H1 (cell line): ENCODE data around the gene SIRT5. TPM values are rescaled to one million over a fixed set of nuclear protein-coding genes. Genes with fewer than 3 reads are reported as not detected.
A peak's percentile ranks its signal among the peaks of the same experiment; 100 is the strongest.

Source experiments
- BACH1 ChIP-seq: IDR thresholded peaks from 2 replicates; pipeline ENCODE4 v1.6.1; 2012; ENCODE audit warnings: low read length, improper control_type of control experiment
- CHD2 ChIP-seq: IDR thresholded peaks from 2 replicates; pipeline ENCODE4 v1.6.1; 2012; ENCODE audit warnings: low read length, improper control_type of control experiment
- EGR1 ChIP-seq: IDR thresholded peaks from 2 replicates; pipeline ENCODE4 v1.6.1; 2011; ENCODE audit warnings: low read depth, low read length, borderline replicate concordance
- GABPA ChIP-seq: IDR thresholded peaks from 2 replicates; pipeline ENCODE4 v1.6.1; 2011; ENCODE audit warnings: mild to moderate bottlenecking, low read length, moderate library complexity, borderline replicate concordance; ENCODE audit not compliant: insufficient read depth
- NANOG ChIP-seq: IDR thresholded peaks from 2 replicates; pipeline ENCODE4 v1.6.1; 2011; ENCODE audit warnings: low read length, low read depth, mild to moderate bottlenecking, inconsistent platforms; ENCODE audit not compliant: insufficient read depth, poor library complexity, severe bottlenecking
- RAD21 ChIP-seq, 2 experiments: IDR thresholded peaks in 1 of 2; conservative IDR thresholded peaks in 1 of 2; 2 replicates each; pipeline ENCODE4 v1.6.1; 2011; ENCODE audit warnings: low read depth in 2 of 2, low read length in 2 of 2, improper control_type of control experiment in 1 of 2, inconsistent platforms in 1 of 2, mild to moderate bottlenecking in 1 of 2, moderate library complexity in 1 of 2
- SIRT6 ChIP-seq: IDR thresholded peaks from one replicate; pipeline ENCODE4 v1.7.1; 2012; ENCODE audit warnings: low read length, inconsistent platforms
- SP1 ChIP-seq: IDR thresholded peaks from 2 replicates; pipeline ENCODE4 v1.6.1; 2011; ENCODE audit warnings: low read depth, low read length
- SRF ChIP-seq: IDR thresholded peaks from 2 replicates; pipeline ENCODE4 v1.6.1; 2011; ENCODE audit warnings: mild to moderate bottlenecking, low read depth, low read length, moderate library complexity
- SUZ12 ChIP-seq: fragments of 200-600 bp; sonication (generic); IDR thresholded peaks from 2 replicates; pipeline ENCODE4 v1.6.1; 2012; ENCODE audit warnings: mild to moderate bottlenecking, inconsistent platforms, low read length, moderate library complexity, mixed read lengths
- TAF7 ChIP-seq: optimal IDR thresholded peaks from 2 replicates; pipeline ENCODE3; 2011; ENCODE audit warnings: low read depth, mild to moderate bottlenecking, inconsistent platforms, low read length, moderate library complexity, borderline replicate concordance
- TBP ChIP-seq: IDR thresholded peaks from 2 replicates; pipeline ENCODE4 v1.6.1; 2011; ENCODE audit warnings: low read depth, low read length, improper control_type of control experiment
- TCF12 ChIP-seq: IDR thresholded peaks from 2 replicates; pipeline ENCODE4 v1.6.1; 2011; ENCODE audit warnings: low read depth, mild to moderate bottlenecking, low read length
- TEAD4 ChIP-seq: IDR thresholded peaks from 2 replicates; pipeline ENCODE4 v1.6.1; 2012; ENCODE audit warnings: low read depth, low read length, inconsistent platforms, mixed read lengths
- polyA plus RNA-seq, 7 experiments: library from polyadenylated mRNA; depleted of rRNA in 3 of 7; stranded (reverse) in 5 of 7; unstranded in 2 of 7; fragments of >200 nt in 5 of 7; fragments of 200-250 nt in 2 of 7; gene quantifications; 1 replicate in 5 of 7; 2 replicates in 1 of 7; 4 replicates in 1 of 7; pipeline versions ENCODE4 v1.2.1 to v1.2.3, GENCODE V29; 2011 to 2013; ENCODE audit warnings: missing spikeins in 2 of 7, mixed read lengths in 2 of 7
- total RNA-seq: library from RNA; stranded (reverse); fragmentation: NEBNext Ultra II Directional; extraction: Animal tissue kit (Norgen Biotek cat#: 25700); gene quantifications from 2 replicates; pipeline ENCODE4 v1.2.1, GENCODE V29; 2021
- TF ChIP-seq, protein P1 (sequence below): IDR thresholded peaks from 2 replicates; pipeline ENCODE4 v1.6.1; 2012; ENCODE audit warnings: low read length, inconsistent platforms
- TF ChIP-seq, protein P2 (sequence below), 3 experiments: IDR thresholded peaks; 1 replicate in 2 of 3; 2 replicates in 1 of 3; pipeline versions ENCODE4 v1.5.1 to v1.6.1; 2011; ENCODE audit warnings: low read length in 3 of 3, mild to moderate bottlenecking in 3 of 3, inconsistent platforms in 2 of 3, low read depth in 1 of 3, moderate library complexity in 1 of 3; ENCODE audit not compliant: insufficient read depth in 1 of 3; ENCODE audit errors: control extremely low read depth in 1 of 3
- TF ChIP-seq, protein P3 (sequence below): IDR thresholded peaks from 2 replicates; pipeline ENCODE4 v1.6.1; 2012; ENCODE audit warnings: inconsistent platforms
- TF ChIP-seq, protein P4 (sequence below): IDR thresholded peaks from 2 replicates; pipeline ENCODE4 v1.6.1; 2012; ENCODE audit warnings: inconsistent platforms

The SIRT5 gene
- total and polyA plus RNA-seq, 2 of the 8 experiments (the other 6 are each of a cell fraction or from before 2014, with no cell fraction given) = 7.4 to 14.7 TPM

DNA sequence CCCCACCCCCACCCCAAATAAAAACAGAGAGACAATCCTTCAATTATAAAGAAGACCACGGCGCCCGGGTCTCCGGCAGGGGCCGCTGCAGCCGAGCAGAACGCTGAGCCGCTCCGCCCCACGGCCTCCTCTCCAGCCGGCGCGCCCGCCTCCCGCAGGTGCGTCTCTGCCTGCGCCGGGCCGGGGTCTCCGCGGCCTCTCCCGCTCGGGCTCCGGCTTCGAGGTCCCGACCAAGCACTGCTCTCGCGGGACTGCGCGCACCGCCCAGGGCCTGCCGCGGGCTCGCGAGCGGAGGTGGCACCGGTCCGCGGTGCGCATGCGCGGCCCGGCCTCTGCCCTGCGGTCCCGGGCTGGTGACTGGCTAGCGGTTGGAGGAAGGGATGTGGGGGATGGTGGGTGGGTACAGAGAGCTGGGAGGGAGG lies 241 bp upstream of the SIRT5 start (continued):
- no peak for TF ChIP-seq SRF
- TF ChIP-seq SUZ12 = no peak
- peak; percentile 41; the same call in 1 of the 2 replicates for TF ChIP-seq EGR1
- TF ChIP-seq SIRT6 = no peak
- TF ChIP-seq NANOG = peak; percentile 1
- TF ChIP-seq BACH1 = no peak
- peak; percentile 60; the same call in 1 of the 2 replicates for TF ChIP-seq TBP
- TF ChIP-seq TCF12 = 0 out of 2 replicates have a peak, but pooled peaks have one; percentile 32
- no peak for TF ChIP-seq SP1
- TF ChIP-seq TAF7 = peak; percentile 38
- TF ChIP-seq, protein P1, sequence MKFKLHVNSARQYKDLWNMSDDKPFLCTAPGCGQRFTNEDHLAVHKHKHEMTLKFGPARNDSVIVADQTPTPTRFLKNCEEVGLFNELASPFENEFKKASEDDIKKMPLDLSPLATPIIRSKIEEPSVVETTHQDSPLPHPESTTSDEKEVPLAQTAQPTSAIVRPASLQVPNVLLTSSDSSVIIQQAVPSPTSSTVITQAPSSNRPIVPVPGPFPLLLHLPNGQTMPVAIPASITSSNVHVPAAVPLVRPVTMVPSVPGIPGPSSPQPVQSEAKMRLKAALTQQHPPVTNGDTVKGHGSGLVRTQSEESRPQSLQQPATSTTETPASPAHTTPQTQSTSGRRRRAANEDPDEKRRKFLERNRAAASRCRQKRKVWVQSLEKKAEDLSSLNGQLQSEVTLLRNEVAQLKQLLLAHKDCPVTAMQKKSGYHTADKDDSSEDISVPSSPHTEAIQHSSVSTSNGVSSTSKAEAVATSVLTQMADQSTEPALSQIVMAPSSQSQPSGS = no peak
- peak; percentile 96 for TF ChIP-seq CHD2
- TF ChIP-seq, protein P2, sequence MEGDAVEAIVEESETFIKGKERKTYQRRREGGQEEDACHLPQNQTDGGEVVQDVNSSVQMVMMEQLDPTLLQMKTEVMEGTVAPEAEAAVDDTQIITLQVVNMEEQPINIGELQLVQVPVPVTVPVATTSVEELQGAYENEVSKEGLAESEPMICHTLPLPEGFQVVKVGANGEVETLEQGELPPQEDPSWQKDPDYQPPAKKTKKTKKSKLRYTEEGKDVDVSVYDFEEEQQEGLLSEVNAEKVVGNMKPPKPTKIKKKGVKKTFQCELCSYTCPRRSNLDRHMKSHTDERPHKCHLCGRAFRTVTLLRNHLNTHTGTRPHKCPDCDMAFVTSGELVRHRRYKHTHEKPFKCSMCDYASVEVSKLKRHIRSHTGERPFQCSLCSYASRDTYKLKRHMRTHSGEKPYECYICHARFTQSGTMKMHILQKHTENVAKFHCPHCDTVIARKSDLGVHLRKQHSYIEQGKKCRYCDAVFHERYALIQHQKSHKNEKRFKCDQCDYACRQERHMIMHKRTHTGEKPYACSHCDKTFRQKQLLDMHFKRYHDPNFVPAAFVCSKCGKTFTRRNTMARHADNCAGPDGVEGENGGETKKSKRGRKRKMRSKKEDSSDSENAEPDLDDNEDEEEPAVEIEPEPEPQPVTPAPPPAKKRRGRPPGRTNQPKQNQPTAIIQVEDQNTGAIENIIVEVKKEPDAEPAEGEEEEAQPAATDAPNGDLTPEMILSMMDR (IDR thresholded peaks at IDR 0.05; ENCODE audit: control extremely low read depth in 1 of 3, insufficient read depth in 1 of 3, low read depth in 1 of 3, low read length in 3 of 3) = peak; percentile 46 to 70 (median 63)
- TF ChIP-seq, protein P3, sequence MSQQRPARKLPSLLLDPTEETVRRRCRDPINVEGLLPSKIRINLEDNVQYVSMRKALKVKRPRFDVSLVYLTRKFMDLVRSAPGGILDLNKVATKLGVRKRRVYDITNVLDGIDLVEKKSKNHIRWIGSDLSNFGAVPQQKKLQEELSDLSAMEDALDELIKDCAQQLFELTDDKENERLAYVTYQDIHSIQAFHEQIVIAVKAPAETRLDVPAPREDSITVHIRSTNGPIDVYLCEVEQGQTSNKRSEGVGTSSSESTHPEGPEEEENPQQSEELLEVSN = peak; percentile 37; the same call in 1 of the 2 replicates
- TF ChIP-seq, protein P4, sequence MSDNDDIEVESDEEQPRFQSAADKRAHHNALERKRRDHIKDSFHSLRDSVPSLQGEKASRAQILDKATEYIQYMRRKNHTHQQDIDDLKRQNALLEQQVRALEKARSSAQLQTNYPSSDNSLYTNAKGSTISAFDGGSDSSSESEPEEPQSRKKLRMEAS = no peak; the same call in 1 of the 2 replicates
- no peak for TF ChIP-seq GABPA
- TF ChIP-seq TEAD4 = no peak
- peak; percentile 38 to 59 for TF ChIP-seq RAD21 (IDR thresholded peaks at IDR 0.05 in 1 of 2, conservative IDR thresholded peaks at IDR 0.05 in 1 of 2; ENCODE audit: low read depth in 2 of 2, low read length in 2 of 2)
